GM13977 (cell line): ENCODE data around the gene CNOT6L.
"Not testable (repeated sequence)": the region's sequence is repeated elsewhere in the genome, so short reads cannot be mapped to it uniquely, and the experiment has no call there.

Experiments
- DNase-seq: peaks from one replicate; pipeline ENCODE4 v3.0.0; 2012; ENCODE audit warnings: low spot score
- CTCF ChIP-seq: IDR thresholded peaks from 2 replicates; pipeline ENCODE4 v1.5.1; 2012; ENCODE audit warnings: mild to moderate bottlenecking, control low read depth; ENCODE audit not compliant: insufficient read depth; ENCODE audit errors: extremely low read depth, missing control alignments
- in situ Hi-C: fragments of 300-500 bp; cut with MboI; formaldehyde crosslinking; loops from one replicate; pipeline ENCODE4 v1.12.0; 2022; ENCODE audit warnings: low sequenced_read_pairs, low pct_unique_long_range_greater_than_20kb, mixed read lengths, inconsistent platforms; ENCODE audit not compliant: unreplicated experiment

The CNOT6L gene

GRCh38 chr4:77785669-77786068, 33.5 kb downstream of the CNOT6L start:
- no peak for DNase-seq
- TF ChIP-seq CTCF: no peak
- in situ Hi-C loops: no loop called here

GRCh38 chr4:77783895-77784294, 35.3 kb downstream of the CNOT6L start:
- no peak for DNase-seq
- no peak for TF ChIP-seq CTCF
- in situ Hi-C loops: no loop called here

- no peak for TF ChIP-seq CTCF
- in situ Hi-C loops: no loop called here
- DNase-seq: no peak
Measured at GRCh38 chr4:77782102-77782835, 36.9 kb downstream of the CNOT6L start.

GRCh38 chr4:77780762-77781161, 38.4 kb downstream of the CNOT6L start:
- DNase-seq, in situ Hi-C loops: not testable (repeated sequence)

- no peak for DNase-seq
- in situ Hi-C loops: no loop called here
- no peak for TF ChIP-seq CTCF
Measured at GRCh38 chr4:77777135-77777807, 41.9 kb downstream of the CNOT6L start.

- in situ Hi-C loops: no loop called here
- no peak for DNase-seq
- no peak for TF ChIP-seq CTCF
Measured at GRCh38 chr4:77776182-77777134, 42.7 kb downstream of the CNOT6L start.
